AG04449 (cell line): ENCODE results near the gene ELOB.

Source experiments
- CTCF ChIA-PET: fragments of 350-600 bp; formaldehyde crosslinking; extraction: SDS; loops from one replicate; lab custom pipeline; 2021; ENCODE audit warnings: antibody characterized with exemption; lab: Yijun Ruan, JAX
- POLR2A ChIA-PET: fragments of 400-600, 350-600 bp; formaldehyde crosslinking; extraction: SDS; loops from one replicate; lab custom pipeline; 2020; ENCODE audit warnings: antibody characterized with exemption, inconsistent platforms; lab: Yijun Ruan, JAX
- DNase-seq: peaks from one replicate; pipeline ENCODE4 v3.0.0-alpha.2; 2010; ENCODE audit warnings: low read depth, low spot score
- H3K4me3 ChIP-seq: 2 replicates; pipeline ENCODE4 v1.5.1; 2011; ENCODE audit warnings: low read depth, mild to moderate bottlenecking, control low read depth, low read length
- TF ChIP-seq, protein P1 (sequence below): IDR thresholded peaks from one replicate; pipeline ENCODE4 v1.5.1; 2011; ENCODE audit warnings: mild to moderate bottlenecking, moderate library complexity, low read length, control low read depth, inconsistent platforms; ENCODE audit not compliant: insufficient read depth; ENCODE audit errors: missing control alignments

The ELOB gene

DNA sequence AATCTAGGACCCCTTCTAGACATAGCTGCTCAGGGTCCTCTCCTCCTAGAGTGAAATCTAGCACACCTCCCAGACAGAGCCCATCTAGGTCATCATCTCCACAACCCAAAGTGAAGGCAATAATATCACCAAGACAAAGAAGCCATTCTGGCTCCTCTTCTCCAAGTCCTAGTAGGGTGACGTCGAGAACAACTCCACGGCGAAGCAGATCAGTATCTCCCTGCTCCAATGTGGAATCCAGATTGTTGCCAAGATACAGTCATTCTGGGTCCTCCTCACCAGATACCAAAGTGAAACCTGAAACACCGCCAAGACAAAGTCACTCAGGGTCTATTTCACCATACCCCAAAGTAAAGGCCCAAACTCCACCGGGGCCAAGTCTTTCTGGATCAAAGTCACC lies 13.9 kb downstream of the ELOB start:
- ChIA-PET CTCF (no interaction called here), POLR2A (interaction anchor here (1.2 kb wide), 1 partner anchor 10 kb away, joined by 4 read pairs; the partner anchor contains the start of gene SRRM2)
- TF ChIP-seq, protein P1, sequence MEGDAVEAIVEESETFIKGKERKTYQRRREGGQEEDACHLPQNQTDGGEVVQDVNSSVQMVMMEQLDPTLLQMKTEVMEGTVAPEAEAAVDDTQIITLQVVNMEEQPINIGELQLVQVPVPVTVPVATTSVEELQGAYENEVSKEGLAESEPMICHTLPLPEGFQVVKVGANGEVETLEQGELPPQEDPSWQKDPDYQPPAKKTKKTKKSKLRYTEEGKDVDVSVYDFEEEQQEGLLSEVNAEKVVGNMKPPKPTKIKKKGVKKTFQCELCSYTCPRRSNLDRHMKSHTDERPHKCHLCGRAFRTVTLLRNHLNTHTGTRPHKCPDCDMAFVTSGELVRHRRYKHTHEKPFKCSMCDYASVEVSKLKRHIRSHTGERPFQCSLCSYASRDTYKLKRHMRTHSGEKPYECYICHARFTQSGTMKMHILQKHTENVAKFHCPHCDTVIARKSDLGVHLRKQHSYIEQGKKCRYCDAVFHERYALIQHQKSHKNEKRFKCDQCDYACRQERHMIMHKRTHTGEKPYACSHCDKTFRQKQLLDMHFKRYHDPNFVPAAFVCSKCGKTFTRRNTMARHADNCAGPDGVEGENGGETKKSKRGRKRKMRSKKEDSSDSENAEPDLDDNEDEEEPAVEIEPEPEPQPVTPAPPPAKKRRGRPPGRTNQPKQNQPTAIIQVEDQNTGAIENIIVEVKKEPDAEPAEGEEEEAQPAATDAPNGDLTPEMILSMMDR: no peak
- DNase-seq: no peak
- no peak overlapping the region for H3K4me3 ChIP-seq

- TF ChIP-seq, protein P1: no peak
- ChIA-PET CTCF (no interaction called here), POLR2A (interaction anchor here (1.2 kb wide), 1 partner anchor 10 kb away, joined by 4 read pairs; the partner anchor contains the start of gene SRRM2)
- H3K4me3 ChIP-seq: no peak overlapping the region
- DNase-seq: no peak
Measured at GRCh38 chr16:2762711-2763110, 14.4 kb downstream of the ELOB start.

- TF ChIP-seq, protein P1: no peak
- ChIA-PET POLR2A (interaction anchor here (1.2 kb wide), 1 partner anchor 9 kb away, joined by 4 read pairs; the partner anchor contains the start of gene SRRM2), CTCF (no interaction called here)
- no peak overlapping the region for H3K4me3 ChIP-seq
- DNase-seq: no peak
Measured at GRCh38 chr16:2761886-2762583, 15.0 kb downstream of the ELOB start.

DNA sequence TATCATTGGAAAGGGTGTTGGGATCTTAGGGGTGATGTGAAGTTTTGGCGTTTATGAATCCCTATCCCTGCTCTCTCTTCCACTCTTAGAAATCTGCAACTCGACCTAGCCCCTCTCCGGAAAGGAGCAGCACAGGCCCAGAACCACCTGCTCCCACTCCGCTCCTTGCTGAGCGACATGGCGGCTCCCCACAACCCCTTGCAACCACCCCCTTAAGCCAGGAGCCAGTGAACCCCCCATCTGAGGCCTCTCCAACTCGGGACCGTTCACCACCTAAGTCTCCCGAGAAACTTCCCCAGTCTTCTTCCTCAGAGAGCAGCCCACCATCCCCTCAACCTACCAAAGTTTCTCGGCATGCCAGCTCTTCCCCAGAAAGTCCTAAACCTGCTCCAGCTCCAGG lies 15.6 kb downstream of the ELOB start:
- CTCF ChIA-PET: no interaction called here
- TF ChIP-seq, protein P1: no peak
- POLR2A ChIA-PET: no interaction called here
- no peak for DNase-seq
- H3K4me3 ChIP-seq: no peak overlapping the region

- no peak overlapping the region for H3K4me3 ChIP-seq
- POLR2A ChIA-PET: interaction anchor here (1.0 kb wide), 1 partner anchor 10 kb away, joined by 5 read pairs; no protein-coding TSS in a partner anchor
- TF ChIP-seq, protein P1: no peak
- DNase-seq: no peak
- CTCF ChIA-PET: interaction anchor here (0.7 kb wide), 1 partner anchor 9 kb away, joined by 3 read pairs; no protein-coding TSS in a partner anchor
Measured at GRCh38 chr16:2757344-2757743, 19.7 kb downstream of the ELOB start.

GRCh38 chr16:2756288-2757015 lies 20.6 kb downstream of the ELOB start:
- DNase-seq: no peak
- POLR2A ChIA-PET: interaction anchor here (0.8 kb wide), 1 partner anchor 18 kb away, joined by 3 read pairs; no protein-coding TSS in a partner anchor
- TF ChIP-seq, protein P1: no peak
- H3K4me3 ChIP-seq: no peak overlapping the region
- CTCF ChIA-PET: interaction anchor here (0.8 kb wide), 1 partner anchor 11 kb away, joined by 3 read pairs; no protein-coding TSS in a partner anchor
